Measurements from ENCODE around the gene SAP130. TPM values are rescaled to one million over a fixed set of nuclear protein-coding genes. Genes with fewer than 3 reads are reported as not detected.

Gene SAP130
- total and polyA plus RNA-seq, 2 experiments from 2014 or later: 5.5 to 8.7 TPM

DNA sequence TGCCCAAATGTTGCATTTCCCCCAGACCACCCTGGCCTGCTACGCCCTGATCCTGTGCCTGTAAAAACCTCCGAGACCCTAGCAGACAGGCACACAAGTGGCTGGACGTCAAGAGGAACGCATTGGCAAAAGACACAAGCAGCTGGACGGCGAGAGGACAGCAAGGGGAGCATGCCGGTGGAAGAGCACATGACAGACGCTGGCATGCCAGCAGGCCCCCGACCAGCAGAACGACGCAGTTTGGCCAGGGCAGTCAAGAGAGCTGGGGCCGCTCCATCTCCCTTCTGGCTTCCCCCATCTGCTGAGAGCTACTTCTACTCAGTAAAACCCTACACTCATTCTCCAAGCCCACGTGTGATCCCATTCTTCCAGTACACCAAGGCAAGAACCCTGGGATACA lies 42.1 kb downstream of the SAP130 start:
- Histone ChIP-seq H3K4me1 (ENCODE audit: insufficient read depth) (no peaks in the 10 kb centered on the region), H4K20me1 (ENCODE audit: insufficient read depth) (no peaks in the 10 kb centered on the region), H3K9me2 (ENCODE audit: insufficient read depth) (no peaks in the 10 kb centered on the region), H3K9ac (no peak overlapping the region), H3K27me3 (replicated peaks; ENCODE audit: insufficient read depth) (no peaks in the 10 kb centered on the region), H3K27ac (no peak overlapping the region), H2AFZ (no peak overlapping the region), H3K36me3 (ENCODE audit: low read depth) (peaks cover 31% of the 10 kb centered on the region), H3K9me3 (ENCODE audit: low read depth) (no peaks in the 10 kb centered on the region), H3K79me2 (ENCODE audit: insufficient read depth) (no peaks in the 10 kb centered on the region), H3F3A (ENCODE audit: insufficient read depth) (no peaks in the 10 kb centered on the region), H3K4me2 (ENCODE audit: unreplicated experiment) (no peak overlapping the region), H3K4me3 (no peak overlapping the region)
- no peak for DNase-seq
- in situ Hi-C loops (cut with MboI): no loop called here
- WGBS, 2 experiments (ENCODE audit: low coverage in 1 of 2, low lambda C conversion rate in 2 of 2, missing lambda C conversion rate in 2 of 2): 94 to 95% methylated on average over 13 of the region's 13 CpGs
- TF ChIP-seq EZH2 (IDR thresholded peaks at IDR 0.05; ENCODE audit: insufficient read depth, poor library complexity, severe bottlenecking): no peak
- no peak for TF ChIP-seq EZH2phosphoT487 (IDR thresholded peaks at IDR 0.05; ENCODE audit: insufficient read depth, low read depth)

DNA sequence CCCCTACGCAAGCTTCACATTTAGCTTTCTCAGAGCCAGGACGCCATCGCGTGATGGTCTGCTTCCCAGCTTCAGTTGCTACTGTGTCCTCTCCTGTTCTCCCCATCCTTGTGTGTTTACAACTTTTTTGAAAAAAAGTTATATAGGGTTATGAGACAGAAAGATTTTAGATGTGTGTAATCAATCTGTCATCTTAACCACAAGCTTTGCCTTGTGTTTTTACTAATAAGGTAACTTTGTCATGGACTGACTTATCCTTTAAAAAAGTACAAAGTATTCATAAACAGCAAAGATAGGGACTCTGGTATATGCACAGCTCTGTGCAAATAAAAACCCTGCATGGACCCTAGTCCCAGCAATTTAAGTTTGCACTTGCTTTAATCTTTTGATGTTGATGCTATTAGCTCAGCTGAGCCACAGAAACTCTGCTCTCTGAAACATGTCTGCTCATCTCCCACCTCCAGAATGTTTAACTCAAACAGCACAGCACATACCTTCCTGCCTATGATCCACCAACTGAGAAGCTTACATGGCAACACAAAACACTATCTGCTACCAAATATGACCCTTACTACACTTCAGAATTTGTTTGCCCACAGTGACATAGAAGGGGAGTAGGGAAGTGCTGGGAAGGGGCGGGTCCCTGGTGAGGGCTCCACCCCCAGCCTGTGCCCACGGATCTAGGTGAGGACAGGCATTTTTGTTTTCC lies 42.7 kb downstream of the SAP130 start:
- Histone ChIP-seq H3K79me2 (ENCODE audit: insufficient read depth) (no peaks in the 10 kb centered on the region), H3K4me3 (no peak overlapping the region), H3K4me1 (ENCODE audit: insufficient read depth) (no peaks in the 10 kb centered on the region), H3K4me2 (ENCODE audit: unreplicated experiment) (no peak overlapping the region), H3K9me2 (ENCODE audit: insufficient read depth) (no peaks in the 10 kb centered on the region), H3K9me3 (ENCODE audit: low read depth) (no peaks in the 10 kb centered on the region), H3K9ac (no peak overlapping the region), H3K27me3 (replicated peaks; ENCODE audit: insufficient read depth) (no peaks in the 10 kb centered on the region), H3F3A (ENCODE audit: insufficient read depth) (no peaks in the 10 kb centered on the region), H4K20me1 (ENCODE audit: insufficient read depth) (no peaks in the 10 kb centered on the region), H3K27ac (no peak overlapping the region), H3K36me3 (ENCODE audit: low read depth) (peaks cover 31% of the 10 kb centered on the region), H2AFZ (no peak overlapping the region)
- DNase-seq: no peak
- in situ Hi-C loops (cut with MboI): no loop called here
- 83 to 85% methylated on average over 6 of the region's 6 CpGs for WGBS, 2 experiments (ENCODE audit: low coverage in 1 of 2, low lambda C conversion rate in 2 of 2, missing lambda C conversion rate in 2 of 2)
- TF ChIP-seq EZH2phosphoT487 (IDR thresholded peaks at IDR 0.05; ENCODE audit: insufficient read depth, low read depth): no peak
- TF ChIP-seq EZH2 (IDR thresholded peaks at IDR 0.05; ENCODE audit: insufficient read depth, poor library complexity, severe bottlenecking): no peak

- H2AFZ ChIP-seq: no peak overlapping the region
- no peaks in the 10 kb centered on the region for H3K4me1 ChIP-seq (ENCODE audit: insufficient read depth)
- no peaks in the 10 kb centered on the region for H3K27me3 ChIP-seq (replicated peaks; ENCODE audit: insufficient read depth)
- H3F3A ChIP-seq (ENCODE audit: insufficient read depth): no peaks in the 10 kb centered on the region
- no peaks in the 10 kb centered on the region for H4K20me1 ChIP-seq (ENCODE audit: insufficient read depth)
- no peak overlapping the region for H3K9ac ChIP-seq
- no peak for DNase-seq
- in situ Hi-C loops (cut with MboI): no loop called here
- H3K9me3 ChIP-seq (ENCODE audit: low read depth): no peaks in the 10 kb centered on the region
- TF ChIP-seq EZH2phosphoT487 (IDR thresholded peaks at IDR 0.05; ENCODE audit: insufficient read depth, low read depth): no peak
- TF ChIP-seq EZH2 (IDR thresholded peaks at IDR 0.05; ENCODE audit: insufficient read depth, poor library complexity, severe bottlenecking): no peak
- H3K36me3 ChIP-seq (ENCODE audit: low read depth): peaks cover 31% of the 10 kb centered on the region
- H3K4me2 ChIP-seq (ENCODE audit: unreplicated experiment): no peak overlapping the region
- no peak overlapping the region for H3K4me3 ChIP-seq
- 79 to 84% methylated on average over 3 of the region's 3 CpGs for WGBS, 2 experiments (ENCODE audit: low coverage in 1 of 2, low lambda C conversion rate in 2 of 2, missing lambda C conversion rate in 2 of 2)
- no peaks in the 10 kb centered on the region for H3K9me2 ChIP-seq (ENCODE audit: insufficient read depth)
- no peak overlapping the region for H3K27ac ChIP-seq
- H3K79me2 ChIP-seq (ENCODE audit: insufficient read depth): no peaks in the 10 kb centered on the region
Observed at GRCh38 chr2:127984551-127984950, 43.3 kb downstream of the SAP130 start.

DNA sequence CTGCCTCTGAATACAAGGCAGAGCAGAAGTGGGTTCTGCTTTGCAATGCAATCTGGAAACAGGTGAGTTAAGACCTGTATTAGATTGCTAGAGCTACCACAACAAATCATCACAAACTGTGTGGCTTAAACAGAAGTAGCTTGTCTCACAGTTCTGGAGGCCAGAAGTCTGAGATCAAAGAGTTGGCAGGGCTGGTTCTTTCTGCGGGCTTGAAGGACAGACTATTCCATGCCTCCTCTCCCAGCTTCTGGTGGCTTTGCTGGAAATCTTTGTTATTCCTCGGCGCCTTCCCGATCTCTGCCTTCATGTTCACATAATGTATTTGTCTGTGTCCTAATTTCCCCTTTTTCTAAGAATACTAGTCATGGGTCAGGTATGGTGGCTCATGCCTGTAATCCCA lies 58.4 kb downstream of the SAP130 start:
- Histone ChIP-seq H4K20me1 (ENCODE audit: insufficient read depth) (no peaks in the 10 kb centered on the region), H3K27me3 (replicated peaks; ENCODE audit: insufficient read depth) (no peaks in the 10 kb centered on the region), H3K9me2 (ENCODE audit: insufficient read depth) (no peaks in the 10 kb centered on the region), H3K4me2 (ENCODE audit: unreplicated experiment) (no peak overlapping the region), H3K27ac (no peak overlapping the region), H3K79me2 (ENCODE audit: insufficient read depth) (no peaks in the 10 kb centered on the region), H3K9me3 (ENCODE audit: low read depth) (no peaks in the 10 kb centered on the region), H2AFZ (no peak overlapping the region), H3K9ac (no peak overlapping the region), H3K36me3 (ENCODE audit: low read depth) (no peaks in the 10 kb centered on the region), H3K4me3 (no peak overlapping the region), H3F3A (ENCODE audit: insufficient read depth) (no peaks in the 10 kb centered on the region), H3K4me1 (ENCODE audit: insufficient read depth) (no peaks in the 10 kb centered on the region)
- in situ Hi-C loops (cut with MboI): no loop called here
- WGBS, 2 experiments (ENCODE audit: low coverage in 1 of 2, low lambda C conversion rate in 2 of 2, missing lambda C conversion rate in 2 of 2): 88 to 95% methylated on average over 4 of the region's 4 CpGs
- no peak for TF ChIP-seq EZH2 (IDR thresholded peaks at IDR 0.05; ENCODE audit: insufficient read depth, poor library complexity, severe bottlenecking)
- TF ChIP-seq EZH2phosphoT487 (IDR thresholded peaks at IDR 0.05; ENCODE audit: insufficient read depth, low read depth): no peak
- no peak for DNase-seq

Measured in GM23248 (cell line).